ENCODE measurements around the gene SPTBN1.

The SPTBN1 gene

DNA sequence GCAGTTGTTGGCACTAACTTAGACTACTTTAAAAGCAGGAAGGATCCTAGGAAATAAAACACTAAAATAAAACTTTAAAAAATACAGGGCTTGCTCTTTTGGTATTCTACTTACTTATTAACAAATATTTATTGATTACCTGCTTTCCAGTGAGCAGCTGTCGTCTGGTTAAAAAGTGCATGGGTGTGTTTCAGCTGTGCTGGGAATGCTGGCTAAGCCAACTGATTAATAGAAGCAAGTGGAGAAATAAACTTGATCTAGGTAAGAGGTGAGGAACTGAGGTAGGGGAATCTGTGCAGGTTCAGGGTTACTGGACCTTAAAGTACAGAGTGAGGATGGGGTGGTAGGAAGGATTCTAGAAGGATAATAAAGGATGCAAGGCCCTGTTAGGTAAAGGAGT lies 110.8 kb downstream of the SPTBN1 start:
- no peak for DNase-seq (ENCODE audit: low spot score)
- TF ChIP-seq, protein P1, sequence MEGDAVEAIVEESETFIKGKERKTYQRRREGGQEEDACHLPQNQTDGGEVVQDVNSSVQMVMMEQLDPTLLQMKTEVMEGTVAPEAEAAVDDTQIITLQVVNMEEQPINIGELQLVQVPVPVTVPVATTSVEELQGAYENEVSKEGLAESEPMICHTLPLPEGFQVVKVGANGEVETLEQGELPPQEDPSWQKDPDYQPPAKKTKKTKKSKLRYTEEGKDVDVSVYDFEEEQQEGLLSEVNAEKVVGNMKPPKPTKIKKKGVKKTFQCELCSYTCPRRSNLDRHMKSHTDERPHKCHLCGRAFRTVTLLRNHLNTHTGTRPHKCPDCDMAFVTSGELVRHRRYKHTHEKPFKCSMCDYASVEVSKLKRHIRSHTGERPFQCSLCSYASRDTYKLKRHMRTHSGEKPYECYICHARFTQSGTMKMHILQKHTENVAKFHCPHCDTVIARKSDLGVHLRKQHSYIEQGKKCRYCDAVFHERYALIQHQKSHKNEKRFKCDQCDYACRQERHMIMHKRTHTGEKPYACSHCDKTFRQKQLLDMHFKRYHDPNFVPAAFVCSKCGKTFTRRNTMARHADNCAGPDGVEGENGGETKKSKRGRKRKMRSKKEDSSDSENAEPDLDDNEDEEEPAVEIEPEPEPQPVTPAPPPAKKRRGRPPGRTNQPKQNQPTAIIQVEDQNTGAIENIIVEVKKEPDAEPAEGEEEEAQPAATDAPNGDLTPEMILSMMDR (IDR thresholded peaks at IDR 0.05; ENCODE audit: extremely low read depth, missing control alignments), result no peak

DNA sequence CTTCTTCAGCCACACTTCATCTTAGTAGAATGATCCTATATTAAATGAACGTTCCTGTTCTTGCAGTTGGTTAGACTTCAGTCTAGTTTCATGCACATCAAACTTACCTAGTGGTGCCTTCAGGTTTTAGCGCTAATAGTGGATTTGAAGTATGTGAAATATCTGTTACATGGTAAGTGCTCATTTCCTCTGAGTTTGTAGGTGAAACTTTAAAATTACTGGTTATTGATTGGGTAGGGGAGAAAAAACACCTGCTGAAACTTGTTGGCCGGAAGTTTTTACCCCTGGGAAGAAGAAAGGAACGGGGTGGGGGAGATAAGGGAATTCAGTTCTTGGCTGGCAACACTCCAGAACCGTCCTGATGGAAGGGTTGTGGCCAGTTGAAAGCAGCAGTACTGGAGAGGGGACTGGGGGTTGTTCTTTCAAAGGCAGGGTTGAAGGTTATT lies 112.8 kb downstream of the SPTBN1 start:
- no peak for DNase-seq (ENCODE audit: low spot score)
- TF ChIP-seq, protein P1 (IDR thresholded peaks at IDR 0.05; ENCODE audit: extremely low read depth, missing control alignments), result no peak

DNA sequence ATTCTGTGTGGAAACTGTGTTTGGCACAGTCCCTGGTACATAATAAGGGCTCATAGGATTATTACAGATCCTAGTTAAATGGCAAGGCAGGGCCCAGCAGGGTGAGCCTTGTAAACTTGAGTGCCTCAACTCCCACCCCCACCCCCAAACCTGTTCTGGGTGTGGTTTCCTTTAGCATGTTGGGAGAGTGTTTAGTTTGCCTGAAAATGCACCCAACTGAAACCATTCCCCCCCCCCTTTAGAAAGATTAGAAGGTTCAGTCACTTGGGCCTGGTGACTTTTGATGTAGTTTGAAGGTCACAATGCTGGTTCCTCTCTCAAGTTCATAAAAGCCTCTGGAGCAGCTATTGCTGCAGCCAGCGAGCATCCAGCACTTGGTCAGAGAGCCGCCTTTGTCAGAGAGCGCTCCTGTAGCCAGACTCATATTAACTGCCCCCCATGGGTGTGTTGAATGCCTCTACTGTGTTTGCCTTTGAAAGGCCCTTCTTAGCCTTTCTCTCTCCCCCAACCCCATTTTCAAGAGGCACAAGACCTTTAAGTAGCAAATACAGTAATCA lies 113.7 kb downstream of the SPTBN1 start:
- DNase-seq (ENCODE audit: low spot score), result no peak
- TF ChIP-seq, protein P1 (IDR thresholded peaks at IDR 0.05; ENCODE audit: extremely low read depth, missing control alignments), result no peak

DNA sequence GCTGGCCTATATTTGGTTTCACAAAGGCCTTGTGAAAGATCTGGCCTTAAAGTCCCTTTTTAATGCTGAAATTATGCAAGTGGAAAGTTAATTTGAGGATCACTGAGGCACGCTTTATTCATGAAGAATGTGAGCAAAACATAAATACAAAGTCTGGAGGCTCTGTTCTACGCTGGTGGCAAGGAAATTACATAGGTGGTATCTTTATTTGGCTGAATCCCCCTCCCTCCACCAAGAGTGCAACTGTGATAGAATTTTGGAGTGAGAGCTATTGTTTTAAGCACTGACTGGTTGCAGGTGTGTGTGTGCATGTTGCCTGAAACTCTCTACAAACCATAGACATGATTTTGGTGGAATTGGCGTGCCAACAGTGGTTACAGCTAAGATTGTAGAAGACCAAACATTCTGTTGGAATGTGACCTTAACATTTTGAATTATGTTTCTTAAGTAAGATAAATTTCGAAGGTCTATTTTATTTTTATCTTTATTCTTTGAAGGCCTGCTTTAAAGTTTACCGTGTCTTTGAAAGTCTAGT lies 114.3 kb downstream of the SPTBN1 start:
- TF ChIP-seq, protein P1 (IDR thresholded peaks at IDR 0.05; ENCODE audit: extremely low read depth, missing control alignments), result no peak
- DNase-seq (ENCODE audit: low spot score), result no peak

DNA sequence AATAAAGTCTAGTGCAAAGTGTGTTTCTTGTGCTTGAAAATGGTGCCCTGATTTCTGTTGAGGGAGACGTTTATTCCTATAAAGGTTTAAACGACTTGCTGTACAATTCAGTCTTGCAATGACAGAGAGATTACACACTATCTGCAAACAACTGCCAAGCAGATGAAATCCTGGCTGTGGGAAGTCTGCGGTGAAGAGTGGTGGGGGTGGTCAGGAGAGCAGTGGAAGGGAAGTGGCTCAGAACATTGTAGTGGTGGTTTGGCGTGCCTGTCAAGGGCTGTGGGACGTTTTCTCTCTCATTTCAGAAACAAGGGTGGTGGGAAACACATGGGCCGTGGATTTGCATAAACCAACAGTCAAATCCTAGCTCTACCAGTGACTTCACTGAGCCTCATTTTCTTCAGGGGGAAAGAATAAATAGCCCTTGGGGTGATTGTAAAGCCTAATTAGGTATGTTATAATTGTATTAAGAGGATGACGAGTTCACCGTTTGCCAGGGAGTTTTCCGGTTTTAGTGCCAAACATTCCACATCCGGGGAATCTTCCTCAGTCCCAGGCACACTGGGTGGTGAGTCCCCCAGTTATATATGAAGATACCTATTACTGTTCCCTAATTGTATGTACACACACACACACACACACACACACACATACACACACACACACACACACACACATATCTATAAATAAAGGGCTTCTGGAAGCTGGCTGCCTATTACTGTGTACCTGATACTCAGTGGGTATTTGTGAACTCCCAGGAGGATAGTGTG lies 115.0 kb downstream of the SPTBN1 start:
- peak; percentile 65 for DNase-seq (ENCODE audit: low spot score)
- TF ChIP-seq, protein P1 (IDR thresholded peaks at IDR 0.05; ENCODE audit: extremely low read depth, missing control alignments), result no peak

DNA sequence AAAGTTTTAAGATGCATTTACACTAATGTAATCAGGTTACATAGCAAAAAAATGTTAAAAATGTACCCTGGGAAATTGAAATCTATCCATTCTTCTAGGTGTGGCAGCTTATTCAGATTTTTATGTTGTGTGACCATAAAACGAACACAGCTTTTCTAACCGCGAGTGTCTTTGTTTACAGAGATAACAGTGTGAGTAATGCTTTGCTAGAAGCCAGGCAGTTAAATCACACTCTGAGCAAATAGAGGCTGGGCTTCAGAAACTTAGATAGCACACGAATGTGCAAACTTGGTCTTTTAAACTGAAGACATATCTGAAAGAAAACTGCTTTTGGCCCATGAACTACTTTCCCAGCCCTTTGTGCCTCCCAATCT lies 116.1 kb downstream of the SPTBN1 start:
- TF ChIP-seq, protein P1 (IDR thresholded peaks at IDR 0.05; ENCODE audit: extremely low read depth, missing control alignments), result no peak
- DNase-seq (ENCODE audit: low spot score), result no peak

Data from GM20000 (cell line).